WERI-Rb-1 (cell line): Measurements from ENCODE around the gene JPH4.
"Not testable (repeated sequence)": the region's sequence is repeated elsewhere in the genome, so short reads cannot be mapped to it uniquely, and the experiment has no call there.

ENCODE experiments used
- DNase-seq: peaks from one replicate; pipeline ENCODE4 v3.0.0-alpha.2; 2020
- H3K27ac ChIP-seq: fragments of 250-450 bp; sonication (Bioruptor Pico); 2 replicates; pipeline ENCODE4 v1.5.1; 2020; ENCODE audit warnings: mild to moderate bottlenecking, moderate library complexity
- H3K27me3 ChIP-seq: fragments of 250-450 bp; sonication (Bioruptor Pico); 2 replicates; pipeline ENCODE4 v1.5.1; 2021; ENCODE audit warnings: mild to moderate bottlenecking, low read depth, moderate library complexity; ENCODE audit not compliant: insufficient read depth, severe bottlenecking
- H3K36me3 ChIP-seq: fragments of 250-450 bp; sonication (Bioruptor Pico); 2 replicates; pipeline ENCODE4 v1.5.1; 2020; ENCODE audit warnings: mild to moderate bottlenecking, moderate library complexity
- H3K4me3 ChIP-seq: 2 replicates; pipeline ENCODE4 v1.5.1; 2011; ENCODE audit warnings: low read depth, mild to moderate bottlenecking, control low read depth, low read length
- H3K9me3 ChIP-seq: fragments of 250-450 bp; sonication (Bioruptor Pico); 2 replicates; pipeline ENCODE4 v1.5.1; 2021; ENCODE audit warnings: mild to moderate bottlenecking, moderate library complexity; ENCODE audit not compliant: severe bottlenecking
- TF ChIP-seq, protein P1 (sequence below): IDR thresholded peaks from 2 replicates; pipeline ENCODE4 v1.5.1; 2011; ENCODE audit warnings: low read depth, mild to moderate bottlenecking, control low read depth, inconsistent platforms, low read length

The JPH4 gene

DNA sequence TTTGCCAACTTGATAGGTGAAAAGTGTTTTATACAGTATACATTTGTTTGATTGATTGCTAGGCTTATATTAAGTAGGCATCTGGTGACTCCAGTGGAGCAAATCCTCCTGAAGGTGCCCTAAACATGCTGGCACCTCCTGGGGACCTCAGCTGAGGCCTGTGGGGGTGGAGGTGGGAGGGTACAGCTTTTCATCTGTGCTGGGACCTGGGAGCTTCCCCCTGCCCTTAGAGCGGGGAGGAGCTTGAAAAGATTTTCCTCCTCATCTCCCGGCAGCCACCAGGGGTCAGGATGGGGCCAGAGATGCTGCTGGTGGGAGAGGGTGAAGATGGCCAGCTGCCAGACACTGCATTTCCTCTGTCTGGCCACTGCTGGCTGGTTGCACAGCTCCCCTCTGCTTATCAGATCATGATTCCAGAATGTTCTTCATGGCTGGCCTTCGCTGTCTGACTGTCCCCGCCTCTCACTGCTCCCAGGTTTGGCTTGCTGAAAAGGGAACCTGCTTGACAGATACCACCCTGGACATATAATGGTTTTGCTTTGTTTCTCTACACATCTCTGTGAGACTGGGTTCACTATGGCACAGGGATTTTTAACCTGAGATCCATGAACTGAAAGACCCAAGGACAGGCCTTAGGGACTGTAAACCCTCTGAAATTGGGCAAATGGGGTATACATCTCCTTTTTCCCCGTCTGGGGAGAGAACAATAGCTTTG lies 10.5 kb upstream of the JPH4 start:
- H3K4me3 ChIP-seq, result no peak overlapping the region
- no peaks in the 10 kb centered on the region for H3K27me3 ChIP-seq
- peak; percentile 93 for DNase-seq
- TF ChIP-seq, protein P1, sequence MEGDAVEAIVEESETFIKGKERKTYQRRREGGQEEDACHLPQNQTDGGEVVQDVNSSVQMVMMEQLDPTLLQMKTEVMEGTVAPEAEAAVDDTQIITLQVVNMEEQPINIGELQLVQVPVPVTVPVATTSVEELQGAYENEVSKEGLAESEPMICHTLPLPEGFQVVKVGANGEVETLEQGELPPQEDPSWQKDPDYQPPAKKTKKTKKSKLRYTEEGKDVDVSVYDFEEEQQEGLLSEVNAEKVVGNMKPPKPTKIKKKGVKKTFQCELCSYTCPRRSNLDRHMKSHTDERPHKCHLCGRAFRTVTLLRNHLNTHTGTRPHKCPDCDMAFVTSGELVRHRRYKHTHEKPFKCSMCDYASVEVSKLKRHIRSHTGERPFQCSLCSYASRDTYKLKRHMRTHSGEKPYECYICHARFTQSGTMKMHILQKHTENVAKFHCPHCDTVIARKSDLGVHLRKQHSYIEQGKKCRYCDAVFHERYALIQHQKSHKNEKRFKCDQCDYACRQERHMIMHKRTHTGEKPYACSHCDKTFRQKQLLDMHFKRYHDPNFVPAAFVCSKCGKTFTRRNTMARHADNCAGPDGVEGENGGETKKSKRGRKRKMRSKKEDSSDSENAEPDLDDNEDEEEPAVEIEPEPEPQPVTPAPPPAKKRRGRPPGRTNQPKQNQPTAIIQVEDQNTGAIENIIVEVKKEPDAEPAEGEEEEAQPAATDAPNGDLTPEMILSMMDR, result peak; percentile 90
- H3K27ac ChIP-seq, result peak overlapping the region; percentile 47; the same call in 1 of the 2 replicates
- H3K36me3 ChIP-seq, result no peaks in the 10 kb centered on the region
- H3K9me3 ChIP-seq, result no peaks in the 10 kb centered on the region

DNA sequence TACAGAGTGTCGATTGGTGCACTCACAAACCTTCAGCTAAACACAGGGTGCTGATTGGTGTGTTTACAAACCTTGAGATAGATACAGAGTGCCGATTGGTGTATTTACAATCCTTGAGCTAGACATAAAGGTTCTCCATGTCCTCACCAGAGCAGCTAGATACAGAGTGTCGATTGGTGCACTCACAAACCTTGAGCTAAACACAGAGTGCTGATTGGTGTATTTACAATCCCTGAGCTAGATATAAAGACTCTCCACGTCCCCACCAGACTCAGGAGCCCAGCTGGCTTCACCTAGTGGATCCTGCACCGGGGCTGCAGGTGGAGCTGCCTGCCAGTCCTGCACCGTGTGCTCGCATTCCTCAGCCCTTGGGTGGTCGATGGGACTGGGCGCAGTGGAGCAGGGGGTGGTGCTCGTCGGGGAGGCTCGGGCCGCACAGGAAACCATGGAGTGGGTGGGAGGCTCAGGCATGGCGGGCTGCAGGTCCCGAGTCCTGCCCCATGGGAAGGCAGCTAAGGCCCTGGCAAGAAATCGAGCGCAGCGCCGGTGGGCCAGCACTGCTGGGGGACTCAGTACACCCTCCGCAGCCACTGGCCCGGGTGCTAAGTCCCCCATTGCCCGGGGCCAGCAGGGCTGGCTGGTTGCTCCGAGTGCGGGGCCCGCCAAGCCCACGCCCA lies 6.1 kb upstream of the JPH4 start:
- H3K9me3 ChIP-seq, result not testable (repeated sequence)

DNA sequence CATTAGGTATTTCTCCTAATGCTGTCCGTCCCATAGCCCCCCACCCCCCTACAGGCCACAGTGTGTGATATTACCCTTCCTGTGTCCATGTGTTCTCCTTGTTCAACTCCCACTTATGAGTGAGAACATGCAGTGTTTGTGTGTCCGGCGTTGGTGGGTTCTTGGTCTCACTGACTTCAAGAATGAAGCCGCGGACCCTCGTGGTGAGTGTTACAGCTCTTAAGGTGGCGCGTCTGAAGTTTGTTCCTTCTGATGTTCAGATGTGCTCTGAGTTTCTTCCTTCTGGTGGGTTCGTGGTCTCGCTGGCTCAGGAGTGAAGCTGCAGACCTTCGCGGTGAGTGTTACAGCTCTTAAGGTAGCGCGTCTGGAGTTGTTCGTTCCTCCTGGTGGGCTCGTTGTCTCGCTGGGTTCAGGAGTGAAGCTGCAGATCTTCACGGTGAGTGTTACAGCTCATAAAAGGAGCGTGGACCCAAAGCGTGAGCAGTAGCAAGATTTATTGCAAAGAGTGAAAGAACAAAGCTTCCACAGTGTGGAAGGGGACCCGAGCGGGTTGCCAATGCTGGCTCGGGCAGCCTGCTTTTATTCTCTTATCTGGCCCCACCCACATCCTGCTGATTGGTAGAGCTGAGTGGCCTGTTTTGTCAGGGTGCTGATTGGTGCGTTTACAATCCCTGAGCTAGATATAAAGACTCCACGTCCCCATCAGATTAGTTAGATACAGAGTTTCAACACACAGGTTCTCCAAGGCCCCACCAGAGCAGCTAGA lies 5.4 kb upstream of the JPH4 start:
- H3K27ac ChIP-seq, DNase-seq, H3K4me3 ChIP-seq, H3K36me3 ChIP-seq, H3K27me3 ChIP-seq, H3K9me3 ChIP-seq: not testable (repeated sequence)

More for the DNA sequence above, 6.1 kb upstream of the JPH4 start:
- H3K4me3 ChIP-seq, H3K27ac ChIP-seq, H3K27me3 ChIP-seq, H3K36me3 ChIP-seq, DNase-seq: not testable (repeated sequence)

DNA sequence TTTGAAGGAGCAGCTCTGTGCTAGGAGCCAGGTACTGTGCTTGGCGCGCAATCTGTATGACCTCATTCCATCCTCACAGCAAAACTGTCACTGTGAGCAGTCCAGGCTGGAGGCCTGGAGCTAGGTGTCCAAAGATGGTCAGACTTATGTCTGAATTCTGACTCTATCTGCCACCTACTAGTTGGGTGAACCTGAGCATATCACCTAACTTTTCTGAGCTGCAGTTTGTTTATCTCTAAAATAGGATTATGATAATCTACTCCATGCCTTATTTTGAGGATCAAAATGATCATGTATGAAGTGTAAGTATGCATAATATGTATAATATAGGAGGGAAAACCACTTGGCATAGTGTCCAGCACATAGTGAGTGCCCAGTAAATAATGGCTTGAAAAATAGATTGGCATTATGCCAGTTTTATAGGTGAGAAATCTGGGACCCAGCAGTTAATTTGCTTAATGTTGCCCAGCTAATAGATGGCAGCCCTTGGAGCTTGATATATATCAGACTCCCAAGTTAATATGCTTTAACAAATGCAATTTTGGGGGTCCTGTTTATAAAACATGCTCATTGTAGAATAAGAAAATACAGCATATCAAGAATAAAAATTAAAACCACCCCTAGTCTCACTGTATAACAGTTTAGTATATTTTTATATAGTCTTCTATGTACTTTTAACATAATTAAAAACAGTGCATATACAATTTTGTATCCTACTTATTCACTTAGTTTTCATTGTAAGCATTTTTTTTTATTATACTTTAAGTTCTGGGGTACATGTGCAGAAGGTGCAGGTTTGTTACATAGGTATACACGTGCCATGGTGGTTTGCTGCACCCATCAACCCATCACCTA lies 4.5 kb upstream of the JPH4 start:
- TF ChIP-seq, protein P1, result no peak
- no peak overlapping the region for H3K4me3 ChIP-seq
- H3K27ac ChIP-seq, result no peak overlapping the region
- DNase-seq, result no peak
- no peaks in the 10 kb centered on the region for H3K36me3 ChIP-seq
- H3K9me3 ChIP-seq, result no peaks in the 10 kb centered on the region
- H3K27me3 ChIP-seq, result no peaks in the 10 kb centered on the region

DNA sequence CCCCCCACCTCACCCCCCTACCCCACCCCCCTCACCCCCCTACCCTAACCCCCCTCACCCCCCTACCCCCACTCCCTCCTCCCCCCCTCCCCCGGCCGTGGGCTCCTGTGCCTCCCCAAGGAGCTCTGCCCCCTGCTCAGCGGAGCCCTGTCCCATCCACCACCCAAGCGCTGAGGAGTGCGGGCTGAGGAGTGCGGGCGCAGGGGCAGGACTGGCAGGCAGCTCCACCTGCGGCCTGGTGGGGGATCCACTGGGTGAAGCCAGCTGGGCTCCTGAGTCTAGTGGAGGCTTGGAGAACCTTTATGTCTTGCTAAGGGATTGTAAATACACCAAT lies 2.3 kb upstream of the JPH4 start:
- H3K27me3 ChIP-seq, result peaks cover 5% of the 10 kb centered on the region
- H3K4me3 ChIP-seq, result no peak overlapping the region
- no peak overlapping the region for H3K27ac ChIP-seq
- DNase-seq, result no peak
- TF ChIP-seq, protein P1, result no peak
- no peaks in the 10 kb centered on the region for H3K9me3 ChIP-seq
- no peaks in the 10 kb centered on the region for H3K36me3 ChIP-seq

DNA sequence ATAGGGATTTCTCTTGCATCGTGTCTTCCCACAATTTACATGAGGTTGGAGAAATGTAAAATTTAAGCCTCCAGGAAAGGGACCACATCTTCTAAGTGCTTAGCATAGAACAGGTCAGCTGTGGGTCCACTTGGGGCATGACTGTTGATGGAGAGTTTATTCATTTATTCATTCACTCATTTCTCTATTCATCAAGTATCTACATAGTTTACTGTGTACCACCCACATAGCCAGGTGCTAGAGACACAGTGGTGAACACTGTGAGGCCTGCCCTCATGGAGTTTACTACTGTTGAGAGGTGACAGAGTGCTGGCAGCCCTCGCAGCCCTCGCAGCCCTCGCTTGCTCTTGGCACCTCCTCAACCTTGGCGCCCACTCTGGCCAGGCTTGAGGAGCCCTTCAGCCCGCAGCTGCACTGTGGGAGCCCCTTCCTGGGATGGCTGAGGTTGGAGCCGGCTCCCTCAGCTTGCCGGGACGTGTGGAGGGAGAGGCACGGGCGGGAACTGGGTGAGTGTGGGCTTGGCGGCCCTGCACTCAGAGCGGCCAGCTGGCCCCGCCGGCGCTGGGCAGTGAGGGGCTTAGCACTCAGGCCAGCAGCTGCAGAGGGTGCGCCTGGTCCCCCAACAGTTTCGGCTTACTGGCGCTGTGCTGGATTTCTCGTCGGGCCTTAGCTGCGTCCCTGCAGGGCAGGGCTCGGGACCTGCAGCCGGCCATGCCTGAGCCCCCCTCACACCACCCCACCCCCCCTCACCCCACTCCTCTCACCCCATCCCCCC lies 1.7 kb upstream of the JPH4 start:
- Histone ChIP-seq H3K4me3 (no peak overlapping the region), H3K27me3 (peaks cover 5% of the 10 kb centered on the region), H3K27ac (no peak overlapping the region), H3K36me3 (no peaks in the 10 kb centered on the region), H3K9me3 (no peaks in the 10 kb centered on the region)
- TF ChIP-seq, protein P1, result no peak
- DNase-seq, result no peak
